Epithelial cell of proximal tubule (primary cell): ENCODE results near the gene IL6R. TPM values are rescaled to one million over a fixed set of nuclear protein-coding genes. Genes with fewer than 3 reads are reported as not detected.

Source experiments
- DNase-seq: peaks from one replicate; pipeline ENCODE4 v3.0.0-alpha.2; 2011; ENCODE audit warnings: low read depth
- H3K4me3 ChIP-seq: 2 replicates; pipeline ENCODE4 v1.5.1; 2011; ENCODE audit warnings: low read depth, mild to moderate bottlenecking, low read length
- total RNA-seq: library from RNA; depleted of rRNA; stranded (reverse); fragments of >200 nt; gene quantifications from 2 replicates; pipeline ENCODE4 v1.2.3, GENCODE V29; 2015
- TF ChIP-seq, protein P1 (sequence below): conservative IDR thresholded peaks from 2 replicates; pipeline ENCODE4 v1.5.1; 2012; ENCODE audit warnings: low read depth, mild to moderate bottlenecking, low read length

The IL6R gene
- total RNA-seq, 1 donor from 2014 or later: 9.5 TPM

GRCh38 chr1:154466206-154466605, 61.1 kb downstream of the IL6R start:
- no peak overlapping the region for H3K4me3 ChIP-seq
- no peak for DNase-seq
- TF ChIP-seq, protein P1, sequence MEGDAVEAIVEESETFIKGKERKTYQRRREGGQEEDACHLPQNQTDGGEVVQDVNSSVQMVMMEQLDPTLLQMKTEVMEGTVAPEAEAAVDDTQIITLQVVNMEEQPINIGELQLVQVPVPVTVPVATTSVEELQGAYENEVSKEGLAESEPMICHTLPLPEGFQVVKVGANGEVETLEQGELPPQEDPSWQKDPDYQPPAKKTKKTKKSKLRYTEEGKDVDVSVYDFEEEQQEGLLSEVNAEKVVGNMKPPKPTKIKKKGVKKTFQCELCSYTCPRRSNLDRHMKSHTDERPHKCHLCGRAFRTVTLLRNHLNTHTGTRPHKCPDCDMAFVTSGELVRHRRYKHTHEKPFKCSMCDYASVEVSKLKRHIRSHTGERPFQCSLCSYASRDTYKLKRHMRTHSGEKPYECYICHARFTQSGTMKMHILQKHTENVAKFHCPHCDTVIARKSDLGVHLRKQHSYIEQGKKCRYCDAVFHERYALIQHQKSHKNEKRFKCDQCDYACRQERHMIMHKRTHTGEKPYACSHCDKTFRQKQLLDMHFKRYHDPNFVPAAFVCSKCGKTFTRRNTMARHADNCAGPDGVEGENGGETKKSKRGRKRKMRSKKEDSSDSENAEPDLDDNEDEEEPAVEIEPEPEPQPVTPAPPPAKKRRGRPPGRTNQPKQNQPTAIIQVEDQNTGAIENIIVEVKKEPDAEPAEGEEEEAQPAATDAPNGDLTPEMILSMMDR: no peak

- no peak overlapping the region for H3K4me3 ChIP-seq
- TF ChIP-seq, protein P1: no peak
- DNase-seq: no peak
Measured at GRCh38 chr1:154466921-154467417, 61.8 kb downstream of the IL6R start.

DNA sequence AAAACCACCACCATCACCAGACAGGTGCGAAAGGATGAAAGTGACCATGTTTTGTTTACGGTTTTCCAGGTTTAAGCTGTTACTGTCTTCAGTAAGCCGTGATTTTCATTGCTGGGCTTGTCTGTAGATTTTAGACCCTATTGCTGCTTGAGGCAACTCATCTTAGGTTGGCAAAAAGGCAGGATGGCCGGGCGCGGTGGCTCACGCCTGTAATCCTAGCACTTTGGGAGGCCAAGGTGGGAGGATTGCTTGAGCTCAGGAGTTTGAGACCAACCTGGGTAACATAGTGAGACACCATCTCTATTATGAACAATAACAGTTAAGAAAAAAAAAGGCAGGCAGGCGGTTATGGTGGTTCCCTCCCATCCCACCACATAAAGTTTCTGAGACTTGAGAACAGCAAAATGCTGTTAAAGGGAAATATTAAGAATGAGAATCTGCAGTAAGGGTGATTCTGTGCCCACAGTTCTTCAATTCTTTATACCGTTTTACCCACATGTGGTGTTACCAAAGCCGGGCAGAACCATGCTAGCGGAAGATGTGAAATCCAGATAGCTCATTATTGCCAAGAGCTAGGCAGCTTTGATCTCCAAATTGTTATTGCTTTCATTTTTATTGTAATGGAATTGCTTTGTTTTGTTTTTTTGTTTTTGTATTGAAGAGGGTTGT, 62.4 kb downstream of the IL6R start:
- H3K4me3 ChIP-seq: no peak overlapping the region
- TF ChIP-seq, protein P1: no peak
- no peak for DNase-seq

- no peak overlapping the region for H3K4me3 ChIP-seq
- no peak for DNase-seq
- TF ChIP-seq, protein P1: no peak
Measured at GRCh38 chr1:154468535-154469250, 63.5 kb downstream of the IL6R start.

- TF ChIP-seq, protein P1: no peak
- H3K4me3 ChIP-seq: no peak overlapping the region
- no peak for DNase-seq
Measured at GRCh38 chr1:154469844-154470560, 64.9 kb downstream of the IL6R start.

GRCh38 chr1:154471304-154471703, 66.2 kb downstream of the IL6R start:
- TF ChIP-seq, protein P1: no peak
- no peak overlapping the region for H3K4me3 ChIP-seq
- no peak for DNase-seq
